ENCODE measurements around the gene ACAA1. TPM values are rescaled to one million over a fixed set of nuclear protein-coding genes. Genes with fewer than 3 reads are reported as not detected.

The ACAA1 gene
- total RNA-seq, 1 experiment from 2014 or later, result 44.3 TPM

DNA sequence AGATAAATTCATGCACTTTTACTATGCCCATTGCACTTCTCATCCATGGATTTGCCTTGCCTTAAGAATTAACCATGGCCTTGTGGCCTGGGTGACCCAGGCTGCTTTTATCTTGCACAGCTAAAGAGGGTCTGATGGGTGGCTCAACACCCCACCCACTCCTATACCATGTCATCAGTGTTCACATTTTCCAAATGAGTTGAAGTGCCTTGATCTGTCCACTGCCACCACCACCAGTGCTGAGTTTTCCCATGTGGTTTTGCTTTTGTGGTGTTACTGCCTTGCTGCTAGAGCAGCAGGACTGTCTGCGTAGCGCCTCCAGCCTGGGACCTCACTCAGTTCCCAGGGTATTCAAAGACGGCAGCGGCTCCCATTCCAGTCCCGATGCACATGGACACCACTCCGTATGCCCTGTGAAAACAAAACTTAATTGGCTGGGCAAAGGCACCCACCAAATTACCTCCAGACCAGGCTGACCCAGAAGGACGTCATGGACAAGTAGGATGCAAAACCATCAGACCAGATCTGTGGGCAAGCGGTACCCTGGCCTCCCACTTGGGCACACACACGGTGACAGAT is 14.1 kb downstream of the ACAA1 start:
- Histone ChIP-seq H3K79me2 (ENCODE audit: insufficient read depth, low read length) (no peaks in the 10 kb centered on the region), H2BK20ac (ENCODE audit: low read depth, low read length, poor library complexity, severe bottlenecking) (no peak overlapping the region), H3K9ac (ENCODE audit: extremely low read depth, insufficient read length, low read length) (no peak overlapping the region), H2AK5ac (ENCODE audit: insufficient read length, low read length) (no peak overlapping the region), H2BK120ac (ENCODE audit: low read depth, low read length, poor library complexity, severe bottlenecking) (no peak overlapping the region), H3K14ac (ENCODE audit: insufficient read depth, low read length) (no peak overlapping the region), H3K4ac (ENCODE audit: low read depth, low read length) (no peak overlapping the region), H3K79me1 (ENCODE audit: insufficient read depth, low read depth, low read length, poor library complexity, severe bottlenecking) (no peaks in the 10 kb centered on the region), H3K23me2 (ENCODE audit: insufficient read length, low read depth, low read length, poor library complexity, severe bottlenecking) (no peaks in the 10 kb centered on the region), H3K4me2 (ENCODE audit: insufficient read depth, insufficient read length, low read length) (no peak overlapping the region), H3K18ac (ENCODE audit: insufficient read length, low read depth, low read length) (no peak overlapping the region), H3K27ac (ENCODE audit: insufficient read length, low read depth, low read length) (no peak overlapping the region), H4K8ac (replicated peaks; ENCODE audit: insufficient read length, low read depth, low read length) (no peak overlapping the region), H2AFZ (ENCODE audit: low read length) (no peak overlapping the region), H3K9me3 (ENCODE audit: control insufficient read depth, low read depth, low read length) (no peaks in the 10 kb centered on the region), H3K27me3 (ENCODE audit: insufficient read depth, low read length) (no peaks in the 10 kb centered on the region), H4K5ac (ENCODE audit: insufficient read length, low read depth, low read length) (no peak overlapping the region), H4K20me1 (ENCODE audit: control insufficient read depth, insufficient read depth, insufficient read length) (no peaks in the 10 kb centered on the region), H3T11ph (ENCODE audit: low read length) (no peak overlapping the region), H3K4me1 (ENCODE audit: insufficient read depth, low read length) (no peaks in the 10 kb centered on the region), H4K91ac (ENCODE audit: insufficient read length, low read depth, low read length) (no peak overlapping the region), H2BK5ac (ENCODE audit: insufficient read length, low read length) (no peak overlapping the region), H3K23ac (ENCODE audit: insufficient read length, low read depth, low read length) (no peak overlapping the region), H3K56ac (ENCODE audit: insufficient read length, low read depth, low read length) (no peak overlapping the region), H2BK12ac (ENCODE audit: insufficient read length, low read depth, low read length) (no peak overlapping the region), H2BK15ac (ENCODE audit: low read depth, low read length) (no peak overlapping the region)
- H3K27ac Mint-ChIP-seq, result no peak overlapping the region
- peaks cover 3% of the 10 kb centered on the region; the same call in 1 of the 2 replicates for H3K27me3 Mint-ChIP-seq (ENCODE audit: low read depth)
- peaks cover 0 to 3% of the 10 kb centered on the region in 2 experiments; a peak in 1 of 4 replicates for H3K4me1 Mint-ChIP-seq
- no peak for TF ChIP-seq CTCF (conservative IDR thresholded peaks at IDR 0.05)
- H3K36me3 Mint-ChIP-seq (ENCODE audit: insufficient read depth in 1 of 3, low read depth in 3 of 3), result peaks cover 43 to 87% (median 65%) of the 10 kb centered on the region in 3 experiments; a peak in 6 of 7 replicates
- WGBS (ENCODE audit: extremely low coverage, insufficient read length, low lambda C conversion rate), result no CpG with 5 or more reads among the region's 9 CpGs
- DNase-seq, result no peak
- no peaks in the 10 kb centered on the region for H3K9me3 Mint-ChIP-seq
- H3K4me3 Mint-ChIP-seq, result no peak overlapping the region
